NCI-H510A treated with DMSO at 0.1 percent for 48 hours (cell line): Measurements from ENCODE around the gene NEDD9.

Experiments
- DNase-seq: peaks from one replicate; lab custom pipeline; 2025; lab: John Stamatoyannopoulos, UW

NEDD9 gene

DNA sequence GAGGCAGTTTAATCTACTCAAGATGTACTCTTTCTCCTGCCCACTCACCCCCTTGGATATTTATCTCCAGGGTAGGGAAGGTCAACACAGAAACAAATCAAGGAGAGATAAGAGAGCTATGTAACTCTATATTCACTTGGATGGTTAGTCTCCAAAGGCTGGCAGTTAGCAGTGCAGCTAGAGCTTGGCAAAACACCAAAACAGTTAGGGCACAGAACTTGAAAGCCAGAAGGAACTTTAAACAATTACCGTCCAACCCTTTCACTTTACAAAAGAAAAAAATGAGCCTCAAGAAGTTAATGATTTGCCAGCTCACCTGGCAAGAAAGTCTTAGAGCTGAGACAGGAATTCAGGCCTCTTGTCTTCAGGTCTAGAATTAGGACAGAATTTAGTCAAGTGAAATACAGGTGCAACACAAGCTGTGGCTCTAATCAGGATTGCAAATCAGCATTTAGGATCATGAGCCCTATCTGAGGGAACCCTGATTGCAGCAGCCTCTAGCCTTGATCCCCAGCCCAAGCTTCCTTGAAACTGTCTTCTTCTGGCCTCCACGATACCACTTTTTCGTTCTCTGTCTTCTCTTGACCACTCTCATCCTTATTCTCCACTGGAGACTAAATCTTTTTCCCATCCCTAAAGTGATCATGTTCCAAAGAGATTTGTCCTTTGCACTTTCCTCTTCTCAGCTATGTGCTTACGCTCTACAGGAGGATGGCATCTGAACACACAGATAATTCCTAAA lies 14.9 kb downstream of the NEDD9 start:
- no peak for DNase-seq

DNA sequence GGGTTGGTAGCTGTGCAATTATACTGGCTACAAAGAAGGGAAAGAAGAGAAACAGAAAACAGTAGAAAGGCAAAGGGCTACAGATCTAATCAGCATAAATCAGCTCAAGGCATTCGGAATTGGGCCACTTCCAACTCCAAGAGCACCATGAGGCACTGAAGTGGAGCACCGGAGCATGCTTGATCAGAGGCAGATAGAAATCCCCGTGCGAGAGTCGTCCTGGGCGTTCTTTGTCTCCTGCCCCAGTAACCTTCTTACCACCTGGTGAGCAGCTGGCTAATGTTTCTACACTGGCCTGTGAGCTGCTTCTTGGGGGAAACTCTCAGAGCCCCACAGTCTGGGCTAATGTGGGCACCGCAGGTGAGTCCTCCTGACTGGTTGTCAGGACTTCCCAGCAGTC lies 16.7 kb downstream of the NEDD9 start:
- no peak for DNase-seq

DNA sequence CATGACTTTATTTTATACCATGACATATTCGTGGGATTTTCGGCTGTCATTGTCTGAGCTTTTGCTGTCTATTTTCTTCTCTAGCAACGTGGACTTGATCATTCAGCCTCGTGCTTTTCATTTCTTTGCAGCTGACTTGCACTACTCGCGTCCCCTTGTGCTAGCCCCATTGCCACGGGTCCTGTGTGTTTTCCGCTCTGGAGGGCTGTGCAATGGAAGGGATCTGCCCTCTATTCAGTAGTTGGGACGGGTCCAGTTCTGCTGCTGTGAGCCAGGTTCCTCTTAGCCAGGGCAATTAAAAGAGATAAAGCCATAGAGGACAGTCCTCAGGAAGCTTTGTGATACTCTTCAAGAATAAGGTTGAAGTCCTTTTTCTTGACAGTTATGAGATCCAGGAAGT lies 17.6 kb downstream of the NEDD9 start:
- DNase-seq, result no peak

DNA sequence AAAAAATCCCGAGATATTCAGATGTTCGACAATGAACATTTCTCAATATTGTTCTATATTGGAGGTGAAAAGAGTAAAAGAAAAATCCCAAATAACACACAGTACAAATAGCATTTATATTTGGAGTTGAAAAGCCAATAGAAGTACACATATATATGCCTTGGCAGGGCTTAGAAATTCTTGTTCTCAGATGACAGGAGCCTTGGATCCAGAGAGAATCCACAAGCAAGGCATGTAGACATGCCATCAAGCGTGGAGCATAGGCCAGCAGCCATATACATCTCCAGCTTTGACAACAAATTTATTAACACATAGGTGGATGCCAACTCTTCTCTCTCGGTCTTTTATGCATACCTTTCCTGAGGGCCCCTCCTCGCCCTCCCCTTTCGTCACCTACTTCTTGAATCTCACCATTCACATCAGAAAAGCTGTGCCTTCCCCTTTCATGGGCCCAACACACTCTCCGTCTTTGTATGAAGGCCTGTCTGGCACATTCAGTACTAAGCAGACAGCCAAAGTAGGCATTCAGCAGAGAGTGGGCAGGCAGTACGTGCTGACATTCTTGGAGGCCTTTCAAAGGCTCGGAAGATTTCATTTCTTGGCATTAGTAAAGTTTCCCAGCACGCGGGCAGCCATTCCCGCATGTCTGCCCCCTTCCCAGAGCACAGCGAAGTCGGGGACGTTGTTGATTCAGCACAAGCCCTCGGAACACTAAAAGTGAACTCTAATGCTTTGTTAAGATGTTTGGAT lies 18.2 kb downstream of the NEDD9 start:
- no peak for DNase-seq

DNA sequence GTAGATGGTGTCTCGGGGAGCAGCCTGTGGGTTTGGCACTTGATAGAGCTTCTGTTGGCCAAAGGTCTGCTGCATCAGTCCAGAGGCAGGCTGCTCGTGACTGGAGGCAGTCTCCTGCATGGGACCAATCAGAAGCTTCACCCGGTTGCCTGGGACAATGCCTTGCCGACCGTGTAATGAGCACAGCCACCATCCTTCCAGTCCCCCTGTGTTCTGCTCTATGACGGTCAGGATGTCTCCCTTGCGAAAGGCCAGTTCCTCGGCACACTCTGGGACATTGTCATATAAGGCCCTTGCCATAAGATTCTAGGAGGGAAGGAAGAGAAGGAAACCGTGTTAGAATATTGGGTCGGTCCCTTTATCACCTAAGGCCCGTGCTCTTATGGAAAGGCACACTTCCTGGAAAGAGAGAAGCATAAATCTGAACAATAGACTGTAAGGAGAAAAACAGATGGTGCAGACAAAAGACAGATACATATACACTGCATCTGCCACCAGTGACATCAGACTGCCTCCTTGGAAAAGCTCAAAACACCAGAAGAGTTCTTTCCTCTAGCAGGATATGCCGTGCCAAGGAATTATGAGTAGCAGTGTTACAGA lies 18.9 kb downstream of the NEDD9 start:
- DNase-seq, result no peak

DNA sequence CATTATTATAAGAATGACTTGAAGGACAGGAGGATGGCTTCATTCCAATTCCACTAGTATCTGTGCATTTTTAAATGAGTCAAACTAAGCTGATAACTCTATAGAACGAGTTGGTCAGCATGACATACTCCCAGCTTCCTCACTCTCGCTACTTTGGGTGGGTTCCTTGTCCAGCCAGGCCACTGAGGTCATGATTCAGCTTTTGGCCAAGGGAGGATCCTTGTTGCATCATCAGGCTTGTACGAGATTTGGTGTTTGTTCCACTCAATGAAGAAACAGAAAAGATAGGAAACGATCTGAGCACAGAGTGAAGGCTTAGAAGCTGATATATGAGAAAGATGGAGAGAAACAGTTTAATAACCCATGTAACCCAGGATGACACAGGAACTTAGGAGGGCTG lies 19.8 kb downstream of the NEDD9 start:
- DNase-seq, result no peak

DNA sequence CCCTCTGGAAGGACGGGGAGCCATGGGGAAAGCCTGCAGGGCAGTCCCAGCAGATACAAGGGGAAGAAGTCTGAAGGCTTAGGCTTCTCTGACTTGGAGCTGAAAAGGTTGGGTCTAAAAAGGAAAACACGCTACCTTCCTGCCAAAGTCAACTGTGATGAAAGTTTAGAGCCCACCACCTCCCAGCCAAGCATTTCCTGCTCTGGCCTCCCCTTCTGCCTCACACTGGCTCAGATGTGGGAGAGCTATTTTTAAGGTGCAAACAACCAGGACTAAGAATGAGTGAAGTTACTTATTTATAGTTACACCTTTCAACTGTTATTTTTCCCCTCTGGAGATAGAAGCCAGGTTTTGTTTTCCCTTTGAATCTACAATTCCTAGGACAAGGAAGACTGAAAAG lies 21.2 kb downstream of the NEDD9 start:
- DNase-seq, result no peak

DNA sequence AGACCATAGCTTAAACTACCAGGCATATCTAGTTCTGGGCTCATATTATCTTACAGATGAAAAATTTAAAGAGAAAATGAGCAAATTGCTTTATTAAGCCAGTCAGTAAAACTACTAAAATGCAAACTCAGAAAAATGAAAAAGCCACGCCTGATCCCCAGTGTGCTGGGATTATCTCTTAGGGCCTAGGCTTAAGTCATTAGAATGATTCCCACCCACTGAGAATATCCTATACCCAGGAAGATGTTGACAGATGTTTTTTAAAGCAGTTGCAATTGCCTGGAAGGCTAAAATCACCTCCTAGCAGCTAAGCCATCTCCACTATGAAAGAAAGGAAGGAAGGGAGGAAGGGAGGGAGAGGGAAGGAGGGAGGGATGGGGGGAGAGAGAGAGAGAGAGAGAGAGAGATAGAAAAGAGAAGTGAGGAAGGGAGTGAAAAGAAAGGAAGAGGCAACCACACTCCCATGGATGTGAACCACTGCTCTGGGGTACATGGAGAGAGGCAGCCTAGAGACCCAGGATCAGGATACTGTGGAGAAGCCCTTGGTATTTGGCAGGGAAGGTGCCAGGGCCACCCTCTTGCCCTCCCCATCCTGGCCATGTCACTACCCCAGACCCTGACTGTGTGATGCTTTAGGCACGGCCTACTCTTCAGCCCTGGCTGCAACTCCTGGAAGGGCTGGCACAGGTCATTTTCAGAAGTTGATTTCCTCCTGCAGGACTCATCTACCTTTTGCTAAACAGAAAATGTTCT lies 21.9 kb downstream of the NEDD9 start:
- DNase-seq, result no peak

DNA sequence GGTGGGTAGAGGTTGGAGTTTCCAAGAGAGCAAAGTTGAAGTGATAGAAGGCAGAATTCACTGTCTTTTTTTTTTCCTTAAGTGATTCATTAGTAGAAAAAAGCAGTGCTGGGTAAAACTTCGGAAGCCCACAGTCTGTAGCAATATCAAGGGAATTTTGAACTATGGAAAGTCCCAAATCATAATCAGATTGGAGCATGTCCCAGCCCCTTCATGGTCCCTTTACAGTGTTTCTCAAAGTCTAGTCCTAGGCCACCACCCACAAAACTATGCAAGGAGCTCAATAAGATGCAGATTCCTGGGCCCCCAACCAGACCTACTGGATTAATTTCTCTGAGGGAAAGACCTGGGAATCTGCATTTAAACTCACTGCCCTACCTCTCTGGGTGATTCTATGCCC lies 22.6 kb downstream of the NEDD9 start:
- DNase-seq, result no peak

DNA sequence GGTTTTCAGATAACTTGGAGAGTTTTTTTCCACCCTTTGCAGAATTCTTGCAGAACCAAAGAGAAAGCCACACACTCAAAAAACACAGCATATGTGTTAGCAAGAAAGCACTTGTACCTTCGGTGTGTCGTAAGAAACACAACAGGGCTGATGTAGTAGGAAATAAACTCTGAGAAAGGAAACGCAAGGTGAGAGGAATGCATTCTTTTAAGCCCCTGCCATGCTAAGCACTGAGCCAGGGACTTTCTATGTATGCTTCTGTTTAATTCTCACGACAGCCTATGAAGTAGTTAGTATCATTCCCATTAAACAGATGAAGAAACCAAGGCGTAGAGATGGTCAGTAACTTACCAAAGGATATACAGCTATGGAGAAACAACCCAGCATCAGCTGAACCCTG lies 23.1 kb downstream of the NEDD9 start:
- no peak for DNase-seq

DNA sequence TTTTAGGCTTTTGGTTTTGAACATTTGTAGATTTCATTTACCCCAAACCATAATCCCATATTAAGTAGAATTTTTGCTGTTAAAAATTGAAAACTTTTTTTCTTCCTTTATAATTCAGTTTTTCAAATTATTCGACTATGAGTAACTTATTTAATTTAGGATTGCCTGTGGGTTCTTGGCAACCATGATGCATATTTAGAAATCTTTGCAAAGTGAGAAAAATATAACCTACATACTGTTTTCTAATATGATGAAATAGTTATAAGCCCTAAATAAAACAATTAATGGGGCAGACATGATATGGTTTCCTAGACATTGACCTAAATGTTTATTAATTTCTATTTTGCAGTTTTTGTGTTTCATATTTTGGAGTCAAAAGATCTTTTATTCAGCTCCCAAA lies 23.6 kb downstream of the NEDD9 start:
- DNase-seq, result no peak

DNA sequence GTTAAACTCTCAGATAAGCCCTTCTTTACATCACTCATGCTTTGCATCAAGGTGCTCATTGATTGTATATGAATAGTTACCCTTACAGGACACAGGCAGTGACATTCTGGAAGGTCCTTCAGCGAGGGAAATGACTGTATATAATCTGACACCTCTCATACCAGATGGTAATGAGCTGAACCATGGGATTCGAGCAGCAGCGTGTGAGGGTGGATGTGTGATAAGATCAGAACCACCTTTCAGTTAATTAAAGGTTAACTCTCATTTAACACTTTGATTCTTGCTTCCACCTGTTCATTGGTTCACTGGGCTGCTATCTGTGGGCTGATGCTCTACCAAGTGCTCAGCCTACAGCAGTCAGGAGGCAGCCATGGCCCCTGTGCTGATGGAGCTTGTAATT lies 24.2 kb downstream of the NEDD9 start:
- no peak for DNase-seq

DNA sequence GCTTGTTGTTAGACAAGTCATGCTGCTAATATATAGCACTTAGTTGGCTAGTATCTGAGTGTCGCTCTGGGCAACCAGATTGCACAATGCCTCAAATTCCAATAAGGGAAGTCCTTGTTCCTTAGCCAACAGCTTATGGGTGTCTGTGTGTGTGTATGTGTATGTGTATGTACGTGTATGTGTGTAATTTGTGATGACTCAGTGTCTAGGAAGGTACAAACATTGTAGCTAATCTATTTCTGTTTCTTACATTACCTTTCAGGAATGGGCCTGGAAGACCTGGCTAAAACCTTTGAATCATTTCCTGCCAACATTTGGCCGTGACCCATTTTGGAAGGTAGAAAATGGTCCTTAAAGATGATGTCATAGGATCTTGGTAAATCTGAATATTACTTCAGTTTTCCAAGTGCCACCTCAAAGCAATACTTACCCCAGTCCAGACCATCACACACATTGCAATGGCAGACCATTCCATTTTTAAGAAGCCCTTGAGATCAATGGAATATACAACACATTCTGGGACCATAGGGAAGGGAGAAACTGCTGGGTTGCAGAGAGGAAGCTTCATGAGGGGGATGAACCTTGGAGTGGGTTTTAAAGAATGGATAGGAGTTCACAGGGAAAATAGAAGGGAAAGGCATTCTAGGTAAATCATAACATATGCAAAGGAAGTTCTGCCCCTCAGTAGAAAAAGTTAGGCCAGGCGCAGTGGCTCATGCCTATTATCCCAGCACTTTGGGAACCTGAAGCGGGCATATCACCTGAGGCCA lies 25.1 kb downstream of the NEDD9 start:
- DNase-seq, result no peak

DNA sequence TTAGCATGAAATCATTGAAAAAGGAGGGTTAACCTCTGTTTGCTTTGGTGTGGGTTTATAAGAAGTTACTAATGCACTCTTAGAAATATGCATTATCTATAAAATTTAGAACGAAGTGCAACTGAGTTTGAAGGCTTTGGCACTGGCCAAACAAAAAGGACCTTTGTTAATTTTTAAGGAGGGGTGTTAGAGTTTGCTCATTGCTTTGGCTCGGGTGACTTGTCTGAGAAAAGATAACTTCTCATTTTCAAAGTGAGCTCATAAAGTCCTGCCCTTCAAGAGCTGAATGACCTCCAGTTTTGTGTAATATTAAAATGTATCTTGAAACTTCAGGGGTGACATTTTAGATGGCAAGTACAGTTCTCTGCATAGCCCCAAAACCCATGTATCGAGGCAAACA lies 25.9 kb downstream of the NEDD9 start:
- no peak for DNase-seq

DNA sequence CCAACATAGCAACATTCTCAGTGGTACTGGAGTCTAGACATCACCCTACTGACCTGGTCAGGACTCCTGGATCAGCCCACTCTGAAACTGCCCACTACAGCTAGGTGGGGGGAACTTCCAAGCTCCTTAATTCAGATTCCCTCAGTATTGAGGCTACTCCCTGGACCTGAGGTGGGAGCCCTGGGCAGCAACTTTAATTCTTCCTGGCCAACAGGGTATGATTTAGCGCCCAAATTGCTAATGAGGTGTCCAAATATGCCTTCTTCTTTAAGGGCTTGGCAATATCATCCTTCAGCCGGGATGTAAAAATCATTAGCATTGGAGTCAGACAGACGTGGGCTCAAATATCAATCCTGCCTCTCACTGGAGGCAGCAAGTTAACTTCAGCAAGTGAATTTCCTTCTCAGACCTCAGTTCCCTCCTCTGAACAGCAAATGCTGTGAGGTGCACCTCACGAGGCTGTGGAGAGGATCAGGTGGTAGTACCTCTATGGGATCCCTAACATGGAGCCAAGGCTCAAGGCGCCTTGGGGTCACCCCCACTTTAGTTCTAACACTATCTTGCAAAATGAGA lies 27.6 kb downstream of the NEDD9 start:
- DNase-seq, result no peak

DNA sequence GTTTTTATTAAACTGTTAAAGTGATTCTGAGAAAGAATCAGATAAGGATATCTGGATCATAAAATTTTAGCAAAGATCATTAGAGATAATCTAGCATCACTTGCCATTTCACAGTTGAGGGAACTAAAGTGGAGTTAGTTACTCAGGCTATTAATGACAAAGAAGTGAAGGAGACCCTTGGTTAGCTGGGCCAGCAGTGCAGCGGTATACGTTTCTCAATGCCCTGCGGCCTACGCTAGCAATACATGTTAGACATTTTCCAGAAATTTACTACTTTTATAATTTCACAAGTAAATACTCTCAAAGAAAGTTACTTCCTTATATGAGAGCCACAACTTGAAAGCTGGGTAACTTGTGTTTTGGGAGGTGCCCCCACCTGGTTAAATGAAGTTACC lies 28.5 kb downstream of the NEDD9 start:
- no peak for DNase-seq

DNA sequence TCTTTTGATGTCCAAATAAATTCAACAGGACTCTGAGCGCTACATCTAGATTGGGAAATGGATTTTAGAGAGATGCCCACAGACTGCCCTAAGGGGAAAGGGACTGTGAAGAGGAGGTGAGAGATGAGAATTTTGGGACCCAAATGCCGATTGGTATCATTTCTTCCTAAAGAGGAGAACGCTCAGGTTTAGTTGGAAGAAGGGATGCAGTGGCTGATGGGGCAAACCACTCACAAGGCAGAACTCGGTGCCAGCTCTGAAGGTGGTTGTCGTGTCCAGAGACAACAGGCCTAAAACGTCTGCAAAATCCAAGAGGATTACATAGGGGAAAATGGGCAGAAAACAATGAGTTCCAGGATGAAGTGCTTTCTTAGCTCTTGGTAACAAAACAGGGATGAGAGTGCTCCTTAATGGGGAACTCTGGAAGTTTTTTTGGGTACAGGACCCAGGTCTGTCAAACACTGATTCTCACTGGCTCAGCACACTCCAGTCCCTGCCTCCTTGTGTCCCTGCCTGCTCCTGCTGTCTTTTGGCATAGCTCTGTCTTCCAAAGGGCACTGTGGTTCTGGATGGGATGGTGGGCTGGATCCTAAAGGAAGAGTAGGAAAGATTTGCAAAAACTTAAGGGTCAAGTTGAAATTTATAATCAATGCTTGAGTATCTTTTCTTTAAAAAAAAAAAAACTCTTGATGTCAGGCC lies 29.0 kb downstream of the NEDD9 start:
- no peak for DNase-seq

DNA sequence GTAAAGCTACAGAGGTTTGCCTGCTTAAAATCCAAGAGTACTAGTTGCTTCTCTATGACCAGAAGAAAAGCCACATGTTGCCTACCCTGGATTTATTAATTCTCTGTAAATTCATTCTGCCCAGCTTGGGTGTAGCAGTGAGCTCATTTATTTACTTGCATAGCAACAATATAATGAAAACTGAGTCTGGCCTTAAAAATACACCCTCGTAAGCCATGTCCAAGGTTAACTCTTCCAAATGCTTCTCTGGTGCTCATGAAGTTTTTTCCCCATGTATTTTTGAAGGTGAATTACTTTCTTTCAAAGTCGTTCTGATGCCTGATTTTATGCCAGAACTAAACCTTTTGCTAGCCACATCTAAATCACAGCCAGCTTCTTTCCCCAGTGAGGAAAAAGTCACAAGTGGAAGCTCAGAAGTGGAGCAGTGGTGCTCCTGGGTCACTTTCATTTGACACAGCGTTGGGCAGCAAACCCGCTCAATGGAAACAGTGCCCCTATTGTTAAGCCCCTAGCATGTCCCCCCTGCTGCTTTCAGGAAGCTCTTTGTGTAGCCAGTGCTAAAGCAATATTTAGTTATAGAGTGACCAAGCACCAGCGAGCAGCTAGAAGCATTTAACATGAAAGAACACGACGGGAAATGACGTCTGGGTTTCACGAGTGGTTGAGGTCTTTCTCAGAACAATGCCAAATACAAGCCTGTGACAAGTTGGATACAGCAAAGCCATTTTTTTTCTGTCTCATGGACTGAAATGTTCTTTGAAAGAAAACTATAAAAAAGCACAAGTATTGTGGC lies 29.8 kb downstream of the NEDD9 start:
- DNase-seq, result no peak

DNA sequence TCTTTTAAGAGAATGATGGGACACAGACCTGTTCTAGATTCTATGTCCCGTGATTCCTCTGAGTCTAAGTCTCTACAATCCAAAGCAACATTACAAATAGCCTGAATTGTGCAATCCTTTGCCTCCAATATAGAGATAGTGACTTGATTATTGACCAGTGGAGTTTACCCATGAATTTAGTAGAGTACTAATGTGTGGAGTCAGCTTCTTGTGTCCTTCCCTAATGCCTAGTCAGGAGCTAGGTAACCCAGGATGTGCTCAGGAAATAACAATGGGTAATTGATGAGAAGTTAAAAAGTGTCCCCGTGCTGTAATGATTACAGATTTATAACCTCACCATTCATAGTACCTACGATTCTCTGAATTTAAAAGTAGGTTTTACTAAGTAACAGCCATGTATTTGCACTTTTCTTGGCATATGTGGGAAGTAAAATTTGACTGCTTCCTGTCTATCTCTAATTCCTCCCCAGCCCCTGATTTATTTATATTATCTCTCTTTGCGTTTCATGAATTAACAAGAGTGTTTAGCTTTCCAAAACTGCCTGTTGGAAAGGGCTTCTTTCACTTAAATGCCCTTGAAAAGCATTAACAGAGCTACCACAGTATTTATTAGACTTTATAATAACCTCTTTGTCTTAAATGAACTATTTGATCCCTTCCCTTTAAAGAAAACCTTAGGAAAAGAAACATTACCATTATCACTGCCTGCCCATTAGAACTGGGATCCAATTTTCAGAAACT lies 30.5 kb downstream of the NEDD9 start:
- DNase-seq, result no peak
